Measurements from ENCODE around the gene TMEM154. TPM values are rescaled to one million over a fixed set of nuclear protein-coding genes. Genes with fewer than 3 reads are reported as not detected.
A peak's percentile ranks its signal among the peaks of the same experiment; 100 is the strongest.

Gene TMEM154
- total and polyA plus RNA-seq, 4 donors: 0.56 to 2.3 (median 0.94) TPM

GRCh38 chr4:152684587-152684986 lies 4.8 kb upstream of the TMEM154 start:
- Histone ChIP-seq H3K36me3 (ENCODE audit: control insufficient read depth, insufficient read depth, low read length) (no peaks in the 10 kb centered on the region), H3K4me3 (ENCODE audit: low read depth, low read length) (no peak overlapping the region), H3K27ac (ENCODE audit: low read depth, low read length) (no peak overlapping the region), H3K9me3 (ENCODE audit: control insufficient read depth, insufficient read depth, low read length) (no peaks in the 10 kb centered on the region), H3K4me1 (ENCODE audit: control insufficient read depth, insufficient read depth, low read length) (peaks cover 6% of the 10 kb centered on the region), H3K27me3 (ENCODE audit: control insufficient read depth, insufficient read depth, low read length) (peaks cover 2% of the 10 kb centered on the region)
- no peak for DNase-seq (ENCODE audit: low read depth in 4 of 6, low spot score in 6 of 6)
- 81% methylated on average over 2 of the region's 2 CpGs for WGBS (ENCODE audit: insufficient coverage)

DNA sequence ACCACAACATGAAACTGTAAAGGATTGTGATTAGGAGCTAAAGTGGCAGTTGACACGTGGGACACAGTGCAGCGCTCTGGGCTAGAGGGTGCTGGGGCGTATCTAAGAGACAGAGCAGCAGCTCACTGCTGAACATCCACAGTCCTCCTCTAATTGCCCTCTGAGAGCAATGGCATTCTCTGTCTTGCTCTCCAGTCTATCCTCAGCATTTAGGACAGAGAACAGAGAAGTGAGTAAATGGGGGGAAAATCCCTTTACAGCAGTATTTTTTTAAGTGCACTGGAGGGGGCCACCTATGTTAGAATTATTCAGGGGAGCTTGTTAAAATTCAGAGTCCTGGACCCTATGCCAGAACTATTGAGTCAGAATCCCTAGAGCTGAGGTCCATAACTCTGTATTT lies 4.2 kb upstream of the TMEM154 start:
- peaks cover 3% of the 10 kb centered on the region for H3K27me3 ChIP-seq (ENCODE audit: control insufficient read depth, insufficient read depth, low read length)
- H3K36me3 ChIP-seq (ENCODE audit: control insufficient read depth, insufficient read depth, low read length): no peaks in the 10 kb centered on the region
- H3K4me3 ChIP-seq (ENCODE audit: low read depth, low read length): no peak overlapping the region
- H3K9me3 ChIP-seq (ENCODE audit: control insufficient read depth, insufficient read depth, low read length): no peaks in the 10 kb centered on the region
- no peak overlapping the region for H3K27ac ChIP-seq (ENCODE audit: low read depth, low read length)
- WGBS (ENCODE audit: insufficient coverage): no CpG with 5 or more reads among the region's 3 CpGs
- no peak for DNase-seq (ENCODE audit: low read depth in 4 of 6, low spot score in 6 of 6)
- H3K4me1 ChIP-seq (ENCODE audit: control insufficient read depth, insufficient read depth, low read length): peaks cover 7% of the 10 kb centered on the region

DNA sequence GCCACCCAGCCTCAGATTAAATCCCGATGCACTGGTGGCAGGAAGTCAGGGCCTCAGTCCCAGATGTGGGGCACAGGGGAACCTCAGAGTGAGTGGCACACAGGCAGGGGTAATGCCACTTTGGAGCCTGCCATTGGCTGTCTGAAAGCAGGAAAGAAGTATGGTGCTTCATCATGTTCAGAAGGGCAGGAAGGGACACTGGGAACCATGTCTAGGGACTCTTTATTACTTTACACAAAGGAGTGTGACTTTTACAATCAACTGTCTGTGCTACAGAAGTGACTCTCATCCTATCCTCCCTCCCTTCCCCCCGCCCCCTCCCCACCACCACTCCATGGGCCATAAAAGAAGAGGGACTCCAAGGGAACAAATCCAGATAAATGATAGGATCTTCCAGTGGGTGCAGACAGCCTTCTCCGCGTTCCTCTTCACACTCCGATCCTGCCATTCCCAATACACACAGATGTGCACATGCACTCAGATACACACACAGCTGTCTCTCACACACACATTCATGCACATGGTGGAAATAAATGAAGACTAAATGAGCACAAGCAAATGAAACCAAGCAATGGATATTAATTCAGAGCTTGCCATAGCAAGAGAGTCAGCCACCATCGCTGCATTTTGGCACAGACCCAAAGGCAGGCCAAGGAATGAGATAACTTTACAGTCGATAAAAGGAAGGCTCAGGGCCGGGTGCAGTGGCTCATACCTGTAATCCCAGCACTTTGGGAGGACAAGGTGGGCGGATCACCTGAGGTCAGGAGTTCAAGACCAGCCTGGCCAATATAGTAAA lies 2.5 kb upstream of the TMEM154 start:
- no peaks in the 10 kb centered on the region for H3K36me3 ChIP-seq (ENCODE audit: control insufficient read depth, insufficient read depth, low read length)
- peak in 1 of 6 donors; percentile 55 for DNase-seq (ENCODE audit: low read depth in 4 of 6, low spot score in 6 of 6)
- H3K4me3 ChIP-seq (ENCODE audit: low read depth, low read length): no peak overlapping the region
- H3K27me3 ChIP-seq (ENCODE audit: control insufficient read depth, insufficient read depth, low read length): peaks cover 8% of the 10 kb centered on the region
- H3K27ac ChIP-seq (ENCODE audit: low read depth, low read length): no peak overlapping the region
- 45% methylated on average over 7 of the region's 9 CpGs for WGBS (ENCODE audit: insufficient coverage)
- peaks cover 7% of the 10 kb centered on the region for H3K4me1 ChIP-seq (ENCODE audit: control insufficient read depth, insufficient read depth, low read length)
- no peaks in the 10 kb centered on the region for H3K9me3 ChIP-seq (ENCODE audit: control insufficient read depth, insufficient read depth, low read length)

DNA sequence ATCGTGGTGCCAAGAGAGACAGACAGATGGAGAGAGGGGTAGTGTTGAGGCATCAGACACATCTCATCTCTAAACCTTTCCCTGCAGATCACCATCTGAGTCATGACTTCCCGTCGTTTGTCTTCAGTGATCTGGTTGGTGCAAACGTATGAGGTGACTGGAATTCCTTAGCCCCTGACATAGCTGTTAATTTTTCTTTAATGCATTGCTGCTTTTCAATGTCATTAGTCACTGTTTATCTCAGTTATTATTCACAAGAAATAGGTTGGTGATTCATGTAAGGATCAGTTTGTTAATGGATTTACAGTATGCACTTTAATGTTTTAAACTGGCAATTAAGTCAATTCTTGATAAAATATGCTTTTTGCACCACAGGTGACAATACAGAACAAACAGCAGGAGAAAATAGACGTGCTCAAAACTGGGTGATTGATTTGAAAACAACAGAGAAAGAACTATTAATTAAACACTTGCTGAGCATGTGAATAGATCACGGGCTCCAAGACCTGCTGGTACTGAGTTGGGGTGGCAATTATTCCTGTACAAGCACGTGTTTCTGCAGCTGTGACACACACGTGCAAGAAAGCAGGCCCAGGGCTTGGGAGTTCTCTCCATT lies 1.3 kb upstream of the TMEM154 start:
- Histone ChIP-seq H3K27me3 (ENCODE audit: control insufficient read depth, insufficient read depth, low read length) (peaks cover 13% of the 10 kb centered on the region), H3K4me3 (ENCODE audit: low read depth, low read length) (no peak overlapping the region), H3K36me3 (ENCODE audit: control insufficient read depth, insufficient read depth, low read length) (no peaks in the 10 kb centered on the region), H3K9me3 (ENCODE audit: control insufficient read depth, insufficient read depth, low read length) (no peaks in the 10 kb centered on the region), H3K27ac (ENCODE audit: low read depth, low read length) (no peak overlapping the region), H3K4me1 (ENCODE audit: control insufficient read depth, insufficient read depth, low read length) (peaks cover 7% of the 10 kb centered on the region)
- DNase-seq (ENCODE audit: low read depth in 4 of 6, low spot score in 6 of 6): no peak
- no CpG with 5 or more reads among the region's 8 CpGs for WGBS (ENCODE audit: insufficient coverage)

GRCh38 chr4:152678841-152679240 lies 956 bp downstream of the TMEM154 start:
- Histone ChIP-seq H3K36me3 (ENCODE audit: control insufficient read depth, insufficient read depth, low read length) (no peaks in the 10 kb centered on the region), H3K4me3 (ENCODE audit: low read depth, low read length) (no peak overlapping the region), H3K9me3 (ENCODE audit: control insufficient read depth, insufficient read depth, low read length) (no peaks in the 10 kb centered on the region), H3K27me3 (ENCODE audit: control insufficient read depth, insufficient read depth, low read length) (peaks cover 13% of the 10 kb centered on the region), H3K4me1 (ENCODE audit: control insufficient read depth, insufficient read depth, low read length) (peaks cover 7% of the 10 kb centered on the region), H3K27ac (ENCODE audit: low read depth, low read length) (no peak overlapping the region)
- WGBS (ENCODE audit: insufficient coverage): 14% methylated on average over 1 of the region's 1 CpG
- no peak for DNase-seq (ENCODE audit: low read depth in 4 of 6, low spot score in 6 of 6)

- DNase-seq (ENCODE audit: low read depth in 4 of 6, low spot score in 6 of 6): no peak
- WGBS (ENCODE audit: insufficient coverage): no CpG with 5 or more reads among the region's 2 CpGs
- peaks cover 13% of the 10 kb centered on the region for H3K27me3 ChIP-seq (ENCODE audit: control insufficient read depth, insufficient read depth, low read length)
Observed at GRCh38 chr4:152677117-152677516, 2.7 kb downstream of the TMEM154 start.

GRCh38 chr4:152676052-152676854 lies 3.5 kb downstream of the TMEM154 start:
- Histone ChIP-seq H3K27ac (ENCODE audit: low read depth, low read length) (no peak overlapping the region), H3K36me3 (ENCODE audit: control insufficient read depth, insufficient read depth, low read length) (no peaks in the 10 kb centered on the region), H3K27me3 (ENCODE audit: control insufficient read depth, insufficient read depth, low read length) (peaks cover 13% of the 10 kb centered on the region), H3K4me1 (ENCODE audit: control insufficient read depth, insufficient read depth, low read length) (peaks cover 7% of the 10 kb centered on the region), H3K9me3 (ENCODE audit: control insufficient read depth, insufficient read depth, low read length) (no peaks in the 10 kb centered on the region), H3K4me3 (ENCODE audit: low read depth, low read length) (no peak overlapping the region)
- 50% methylated on average over 1 of the region's 3 CpGs for WGBS (ENCODE audit: insufficient coverage)
- DNase-seq (ENCODE audit: low read depth in 4 of 6, low spot score in 6 of 6): no peak

More at GRCh38 chr4:152677117-152677516, 2.7 kb downstream of the TMEM154 start:
- Histone ChIP-seq H3K9me3 (ENCODE audit: control insufficient read depth, insufficient read depth, low read length) (no peaks in the 10 kb centered on the region), H3K4me3 (ENCODE audit: low read depth, low read length) (no peak overlapping the region), H3K36me3 (ENCODE audit: control insufficient read depth, insufficient read depth, low read length) (no peaks in the 10 kb centered on the region), H3K27ac (ENCODE audit: low read depth, low read length) (no peak overlapping the region), H3K4me1 (ENCODE audit: control insufficient read depth, insufficient read depth, low read length) (peaks cover 7% of the 10 kb centered on the region)

DNA sequence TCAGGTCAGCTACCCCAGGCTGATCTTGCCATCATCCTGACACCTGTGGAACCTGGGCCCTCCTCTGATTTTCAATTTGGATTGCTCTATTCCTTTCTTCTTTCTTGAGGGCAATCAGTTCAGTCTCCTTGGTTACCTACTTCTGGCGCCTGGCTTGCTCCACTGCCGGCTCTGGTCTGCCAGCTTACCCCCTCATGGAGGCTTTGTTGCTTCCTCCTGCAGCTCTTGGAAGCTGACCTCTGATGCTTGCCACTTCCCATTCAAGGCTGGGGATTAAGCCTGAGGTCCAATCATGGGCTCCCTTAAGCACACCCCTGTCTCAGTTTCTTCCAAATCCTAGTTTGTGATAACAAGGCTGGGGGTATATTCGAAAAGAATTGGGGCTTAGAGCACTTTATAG lies 5.4 kb downstream of the TMEM154 start:
- peak in 1 of 6 donors; percentile 15 for DNase-seq (ENCODE audit: low read depth in 4 of 6, low spot score in 6 of 6)
- H3K9me3 ChIP-seq (ENCODE audit: control insufficient read depth, insufficient read depth, low read length): no peaks in the 10 kb centered on the region
- no peak overlapping the region for H3K27ac ChIP-seq (ENCODE audit: low read depth, low read length)
- no peaks in the 10 kb centered on the region for H3K4me1 ChIP-seq (ENCODE audit: control insufficient read depth, insufficient read depth, low read length)
- H3K27me3 ChIP-seq (ENCODE audit: control insufficient read depth, insufficient read depth, low read length): peaks cover 10% of the 10 kb centered on the region
- no peak overlapping the region for H3K4me3 ChIP-seq (ENCODE audit: low read depth, low read length)
- WGBS (ENCODE audit: insufficient coverage): 53% methylated on average over 3 of the region's 3 CpGs
- H3K36me3 ChIP-seq (ENCODE audit: control insufficient read depth, insufficient read depth, low read length): no peaks in the 10 kb centered on the region

DNA sequence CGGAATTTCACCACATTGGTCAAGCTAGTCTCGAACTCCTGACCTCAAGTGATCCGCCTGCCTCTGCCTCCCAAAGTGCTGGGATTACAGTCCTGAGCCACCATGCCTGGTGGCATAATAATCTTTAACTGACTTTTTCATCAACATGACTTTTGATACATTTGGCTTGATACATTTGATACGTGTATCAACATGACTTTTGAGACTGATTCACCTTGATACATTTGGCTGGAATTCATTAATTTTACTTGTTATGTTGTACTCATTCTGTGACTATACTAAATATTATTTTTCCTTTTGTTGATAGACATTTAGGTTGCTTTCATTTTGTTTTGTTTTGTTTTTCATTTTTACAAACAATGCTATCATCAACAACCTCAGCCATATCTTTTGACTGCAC lies 6.3 kb downstream of the TMEM154 start:
- Histone ChIP-seq H3K27me3 (ENCODE audit: control insufficient read depth, insufficient read depth, low read length) (peaks cover 10% of the 10 kb centered on the region), H3K9me3 (ENCODE audit: control insufficient read depth, insufficient read depth, low read length) (no peaks in the 10 kb centered on the region), H3K4me3 (ENCODE audit: low read depth, low read length) (no peak overlapping the region), H3K27ac (ENCODE audit: low read depth, low read length) (no peak overlapping the region), H3K36me3 (ENCODE audit: control insufficient read depth, insufficient read depth, low read length) (no peaks in the 10 kb centered on the region), H3K4me1 (ENCODE audit: control insufficient read depth, insufficient read depth, low read length) (no peaks in the 10 kb centered on the region)
- DNase-seq (ENCODE audit: low read depth in 4 of 6, low spot score in 6 of 6): no peak
- 100% methylated on average over 3 of the region's 4 CpGs for WGBS (ENCODE audit: insufficient coverage)
